ENCODE results near the gene SNX17. TPM values are rescaled to one million over a fixed set of nuclear protein-coding genes. Genes with fewer than 3 reads are reported as not detected.

SNX17 gene
- total and polyA plus RNA-seq, 2 of the 13 experiments (the other 11 are each of a cell fraction or from before 2014, with no cell fraction given): 75.0 to 109 TPM

GRCh38 chr2:27356382-27357181 lies 13.8 kb upstream of the SNX17 start, which contains the start of gene GTF3C2 (continued):
- TF ChIP-seq KIAA2018 (CRISPR knock-in tag; IDR thresholded peaks at IDR 0.05; ENCODE audit: borderline replicate concordance): no peak
- peak; percentile 90 for TF ChIP-seq ZNF790 (CRISPR knock-in tag; IDR thresholded peaks at IDR 0.05; ENCODE audit: borderline replicate concordance)
- TF ChIP-seq ZBTB10 (CRISPR knock-in tag; IDR thresholded peaks at IDR 0.05; ENCODE audit: borderline replicate concordance): peak; percentile 23; the same call in 1 of the 2 replicates
- 0 out of 2 replicates have a peak, but pooled peaks have one; percentile 8 for TF ChIP-seq FOSL1 (CRISPR knock-in tag; IDR thresholded peaks at IDR 0.05; ENCODE audit: borderline replicate concordance)
- 0 out of 2 replicates have a peak, but pooled peaks have one; percentile 25 for TF ChIP-seq CTCF (CRISPR knock-in tag; IDR thresholded peaks at IDR 0.05)
- TF ChIP-seq ZMYM2 (CRISPR knock-in tag; IDR thresholded peaks at IDR 0.05): no peak
- TF ChIP-seq ZNF766 (CRISPR knock-in tag; IDR thresholded peaks at IDR 0.05; ENCODE audit: borderline replicate concordance): peak; percentile 80; the same call in 1 of the 2 replicates
- peak; percentile 82; the same call in 1 of the 2 replicates for TF ChIP-seq ZNF761 (CRISPR knock-in tag; conservative IDR thresholded peaks at IDR 0.05)

Data from HepG2 (cell line).